ENCODE results near the gene TENT5C. TPM values are rescaled to one million over a fixed set of nuclear protein-coding genes. Genes with fewer than 3 reads are reported as not detected.

The TENT5C gene
- total and polyA plus RNA-seq, 4 donors = 1.0 to 17.7 (median 4.1) TPM

- Histone ChIP-seq H3K27ac (ENCODE audit: low read depth in 1 of 2, low read length in 2 of 2) (no peak overlapping the region), H3K27me3 (ENCODE audit: control insufficient read depth in 1 of 2, insufficient read depth in 2 of 2, low read length in 1 of 2) (no peaks in the 10 kb centered on the region), H3K9me3 (ENCODE audit: control insufficient read depth, low read length) (no peaks in the 10 kb centered on the region), H3K4me1 (ENCODE audit: control insufficient read depth in 1 of 2, insufficient read depth in 2 of 2, low read length in 2 of 2) (peaks cover 0 to 3% of the 10 kb centered on the region in 2 donors), H3K36me3 (ENCODE audit: control insufficient read depth in 1 of 2, insufficient read depth in 2 of 2, low read length in 1 of 2) (peaks cover 3 to 5% of the 10 kb centered on the region in 2 donors), H3K4me3 (ENCODE audit: low read length in 2 of 2) (no peak overlapping the region)
- WGBS, 2 donors = 96% methylated on average over 6 of the region's 6 CpGs
- no peak for DNase-seq
- intact Hi-C loops (cut with DNase I) = no loop called here
- no peak for ATAC-seq (ENCODE audit: low FRiP score)
These were observed 14.6 kb downstream of the TENT5C start for GRCh38 chr1:117620440-117620839.

- Histone ChIP-seq H3K9me3 (ENCODE audit: control insufficient read depth, low read length) (no peaks in the 10 kb centered on the region), H3K27me3 (ENCODE audit: control insufficient read depth in 1 of 2, insufficient read depth in 2 of 2, low read length in 1 of 2) (no peaks in the 10 kb centered on the region), H3K4me3 (ENCODE audit: low read length in 2 of 2) (no peak overlapping the region), H3K36me3 (ENCODE audit: control insufficient read depth in 1 of 2, insufficient read depth in 2 of 2, low read length in 1 of 2) (peaks cover 3 to 5% of the 10 kb centered on the region in 2 donors), H3K4me1 (ENCODE audit: control insufficient read depth in 1 of 2, insufficient read depth in 2 of 2, low read length in 2 of 2) (peaks cover 0 to 3% of the 10 kb centered on the region in 2 donors), H3K27ac (ENCODE audit: low read depth in 1 of 2, low read length in 2 of 2) (no peak overlapping the region)
- intact Hi-C loops (cut with DNase I) = no loop called here
- DNase-seq (no peak), ATAC-seq (ENCODE audit: low FRiP score) (no peak)
- 86 to 89% methylated on average over 4 of the region's 4 CpGs for WGBS, 2 donors
These were observed 15.5 kb downstream of the TENT5C start for GRCh38 chr1:117621316-117621715.

- Histone ChIP-seq H3K4me1 (ENCODE audit: control insufficient read depth in 1 of 2, insufficient read depth in 2 of 2, low read length in 2 of 2) (peaks cover 0 to 9% of the 10 kb centered on the region in 2 donors), H3K36me3 (ENCODE audit: control insufficient read depth in 1 of 2, insufficient read depth in 2 of 2, low read length in 1 of 2) (peaks cover 3 to 5% of the 10 kb centered on the region in 2 donors), H3K27me3 (ENCODE audit: control insufficient read depth in 1 of 2, insufficient read depth in 2 of 2, low read length in 1 of 2) (no peaks in the 10 kb centered on the region), H3K4me3 (ENCODE audit: low read length in 2 of 2) (no peak overlapping the region), H3K9me3 (ENCODE audit: control insufficient read depth, low read length) (no peaks in the 10 kb centered on the region), H3K27ac (ENCODE audit: low read depth in 1 of 2, low read length in 2 of 2) (no peak overlapping the region)
- ATAC-seq (ENCODE audit: low FRiP score) = no peak
- intact Hi-C loops (cut with DNase I) = no loop called here
- WGBS, 2 donors = 83 to 87% methylated on average over 14 of the region's 14 CpGs
- no peak for DNase-seq
These were observed 16.9 kb downstream of the TENT5C start for GRCh38 chr1:117622726-117623125.

GRCh38 chr1:117623141-117623540, 17.3 kb downstream of the TENT5C start:
- DNase-seq = no peak
- 85 to 93% methylated on average over 9 of the region's 9 CpGs for WGBS, 2 donors

GRCh38 chr1:117623698-117624097, 17.9 kb downstream of the TENT5C start:
- no peaks in the 10 kb centered on the region for H3K9me3 ChIP-seq (ENCODE audit: control insufficient read depth, low read length)
- ATAC-seq (ENCODE audit: low FRiP score) (no peak), DNase-seq (no peak)
- intact Hi-C loops (cut with DNase I) = no loop called here
- no peaks in the 10 kb centered on the region for H3K27me3 ChIP-seq (ENCODE audit: control insufficient read depth in 1 of 2, insufficient read depth in 2 of 2, low read length in 1 of 2)
- no peak overlapping the region for H3K27ac ChIP-seq (ENCODE audit: low read depth in 1 of 2, low read length in 2 of 2)
- peaks cover 0 to 9% of the 10 kb centered on the region in 2 donors for H3K4me1 ChIP-seq (ENCODE audit: control insufficient read depth in 1 of 2, insufficient read depth in 2 of 2, low read length in 2 of 2)
- peaks cover 3 to 5% of the 10 kb centered on the region in 2 donors for H3K36me3 ChIP-seq (ENCODE audit: control insufficient read depth in 1 of 2, insufficient read depth in 2 of 2, low read length in 1 of 2)
- H3K4me3 ChIP-seq (ENCODE audit: low read length in 2 of 2) = no peak overlapping the region
- WGBS, 2 donors = 93 to 97% methylated on average over 13 of the region's 13 CpGs

More at GRCh38 chr1:117623141-117623540, 17.3 kb downstream of the TENT5C start:
- Histone ChIP-seq H3K4me1 (ENCODE audit: control insufficient read depth in 1 of 2, insufficient read depth in 2 of 2, low read length in 2 of 2) (peaks cover 0 to 9% of the 10 kb centered on the region in 2 donors), H3K9me3 (ENCODE audit: control insufficient read depth, low read length) (no peaks in the 10 kb centered on the region), H3K27ac (ENCODE audit: low read depth in 1 of 2, low read length in 2 of 2) (no peak overlapping the region), H3K36me3 (ENCODE audit: control insufficient read depth in 1 of 2, insufficient read depth in 2 of 2, low read length in 1 of 2) (peaks cover 3 to 5% of the 10 kb centered on the region in 2 donors), H3K27me3 (ENCODE audit: control insufficient read depth in 1 of 2, insufficient read depth in 2 of 2, low read length in 1 of 2) (no peaks in the 10 kb centered on the region), H3K4me3 (ENCODE audit: low read length in 2 of 2) (no peak overlapping the region)
- no peak for ATAC-seq (ENCODE audit: low FRiP score)
- intact Hi-C loops (cut with DNase I) = no loop called here

- H3K4me1 ChIP-seq (ENCODE audit: control insufficient read depth in 1 of 2, insufficient read depth in 2 of 2, low read length in 2 of 2) = peaks cover 0 to 7% of the 10 kb centered on the region in 2 donors
- no peak overlapping the region for H3K4me3 ChIP-seq (ENCODE audit: low read length in 2 of 2)
- peak overlapping the region in 1 of 2 donors; percentile 85 for H3K27ac ChIP-seq (ENCODE audit: low read depth in 1 of 2, low read length in 2 of 2)
- no peaks in the 10 kb centered on the region for H3K9me3 ChIP-seq (ENCODE audit: control insufficient read depth, low read length)
- intact Hi-C loops (cut with DNase I) = no loop called here
- H3K27me3 ChIP-seq (ENCODE audit: control insufficient read depth in 1 of 2, insufficient read depth in 2 of 2, low read length in 1 of 2) = no peaks in the 10 kb centered on the region
- peaks cover 3 to 5% of the 10 kb centered on the region in 2 donors for H3K36me3 ChIP-seq (ENCODE audit: control insufficient read depth in 1 of 2, insufficient read depth in 2 of 2, low read length in 1 of 2)
- DNase-seq (no peak), ATAC-seq (ENCODE audit: low FRiP score) (no peak)
- WGBS, 2 donors = 36 to 43% methylated on average over 6 of the region's 6 CpGs
These were observed 21.8 kb downstream of the TENT5C start for GRCh38 chr1:117627546-117628130.

- ATAC-seq (ENCODE audit: low FRiP score) (no peak), DNase-seq (no peak)
- no peak overlapping the region for H3K27ac ChIP-seq (ENCODE audit: low read depth in 1 of 2, low read length in 2 of 2)
- H3K4me1 ChIP-seq (ENCODE audit: control insufficient read depth in 1 of 2, insufficient read depth in 2 of 2, low read length in 2 of 2) = peaks cover 0 to 7% of the 10 kb centered on the region in 2 donors
- intact Hi-C loops (cut with DNase I) = no loop called here
- no peaks in the 10 kb centered on the region for H3K27me3 ChIP-seq (ENCODE audit: control insufficient read depth in 1 of 2, insufficient read depth in 2 of 2, low read length in 1 of 2)
- H3K9me3 ChIP-seq (ENCODE audit: control insufficient read depth, low read length) = no peaks in the 10 kb centered on the region
- H3K36me3 ChIP-seq (ENCODE audit: control insufficient read depth in 1 of 2, insufficient read depth in 2 of 2, low read length in 1 of 2) = peaks cover 0 to 5% of the 10 kb centered on the region in 2 donors
- 94 to 96% methylated on average over 3 of the region's 3 CpGs for WGBS, 2 donors
- H3K4me3 ChIP-seq (ENCODE audit: low read length in 2 of 2) = no peak overlapping the region
These were observed 22.5 kb downstream of the TENT5C start for GRCh38 chr1:117628343-117628742.

GRCh38 chr1:117629625-117630422, 24.0 kb downstream of the TENT5C start:
- no peaks in the 10 kb centered on the region for H3K27me3 ChIP-seq (ENCODE audit: control insufficient read depth in 1 of 2, insufficient read depth in 2 of 2, low read length in 1 of 2)
- WGBS, 2 donors = 55 to 61% methylated on average over 10 of the region's 10 CpGs
- no peak overlapping the region for H3K27ac ChIP-seq (ENCODE audit: low read depth in 1 of 2, low read length in 2 of 2)
- no peaks in the 10 kb centered on the region for H3K36me3 ChIP-seq (ENCODE audit: control insufficient read depth in 1 of 2, insufficient read depth in 2 of 2, low read length in 1 of 2)
- intact Hi-C loops (cut with DNase I) = no loop called here
- DNase-seq = no peak
- H3K4me1 ChIP-seq (ENCODE audit: control insufficient read depth in 1 of 2, insufficient read depth in 2 of 2, low read length in 2 of 2) = peaks cover 0 to 7% of the 10 kb centered on the region in 2 donors
- H3K9me3 ChIP-seq (ENCODE audit: control insufficient read depth, low read length) = no peaks in the 10 kb centered on the region
- ATAC-seq (ENCODE audit: low FRiP score) = no peak
- no peak overlapping the region for H3K4me3 ChIP-seq (ENCODE audit: low read length in 2 of 2)

All from aorta (tissue), 5 donors.